ENCODE data around the gene SFXN3. TPM values are rescaled to one million over a fixed set of nuclear protein-coding genes. Genes with fewer than 3 reads are reported as not detected.

The SFXN3 gene
- 7.4 TPM for polyA plus RNA-seq

- H3K27ac Mint-ChIP-seq, result peak within 1 kb of the TSS; percentile 69 to 96 (median 92)
- peak within 1 kb of the TSS; percentile 95 to 98 (median 96) for H3K4me3 Mint-ChIP-seq
- peaks cover 1% of the 10 kb centered on the region for H3K36me3 Mint-ChIP-seq
Measured at GRCh38 chr10:101031128-101031795, at the start of gene SFXN3, which contains the start of gene PDZD7. SFXN3 (plus strand) TSS chr10:101031234; CDS start chr10:101034695, 3,461 bp downstream. PDZD7 (minus strand) TSS chr10:101031129; CDS start chr10:101030219, 910 bp downstream.

GRCh38 chr10:100982916-100983830 lies 47.9 kb upstream of the SFXN3 start:
- peak overlapping the region in 1 of 4 donors; percentile 56 for H3K4me3 Mint-ChIP-seq
- no peak overlapping the region for H3K27ac Mint-ChIP-seq
- peaks cover 12 to 20% (median 13%) of the 10 kb centered on the region in 3 donors for H3K4me1 Mint-ChIP-seq
- H3K27me3 Mint-ChIP-seq, result no peaks in the 10 kb centered on the region
- no peaks in the 10 kb centered on the region for H3K9me3 Mint-ChIP-seq
- peaks cover 2% of the 10 kb centered on the region for H3K36me3 Mint-ChIP-seq

More at GRCh38 chr10:101031128-101031795, at the start of gene SFXN3, which contains the start of gene PDZD7:
- peaks cover 5 to 9% (median 8%) of the 10 kb centered on the region in 3 donors for H3K4me1 Mint-ChIP-seq
- peaks cover 19% of the 10 kb centered on the region for H3K27me3 Mint-ChIP-seq
- H3K9me3 Mint-ChIP-seq, result no peaks in the 10 kb centered on the region

- H3K9me3 Mint-ChIP-seq, result no peaks in the 10 kb centered on the region
- H3K4me3 Mint-ChIP-seq, result peak overlapping the region in 2 of 4 donors; percentile 56 to 70
- H3K27me3 Mint-ChIP-seq, result no peaks in the 10 kb centered on the region
- H3K4me1 Mint-ChIP-seq, result peaks cover 12 to 20% (median 13%) of the 10 kb centered on the region in 3 donors
- peaks cover 2% of the 10 kb centered on the region for H3K36me3 Mint-ChIP-seq
- H3K27ac Mint-ChIP-seq, result peak overlapping the region in 1 of 3 donors; percentile 57
Measured at GRCh38 chr10:100983868-100984671, 47.0 kb upstream of the SFXN3 start.

DNA sequence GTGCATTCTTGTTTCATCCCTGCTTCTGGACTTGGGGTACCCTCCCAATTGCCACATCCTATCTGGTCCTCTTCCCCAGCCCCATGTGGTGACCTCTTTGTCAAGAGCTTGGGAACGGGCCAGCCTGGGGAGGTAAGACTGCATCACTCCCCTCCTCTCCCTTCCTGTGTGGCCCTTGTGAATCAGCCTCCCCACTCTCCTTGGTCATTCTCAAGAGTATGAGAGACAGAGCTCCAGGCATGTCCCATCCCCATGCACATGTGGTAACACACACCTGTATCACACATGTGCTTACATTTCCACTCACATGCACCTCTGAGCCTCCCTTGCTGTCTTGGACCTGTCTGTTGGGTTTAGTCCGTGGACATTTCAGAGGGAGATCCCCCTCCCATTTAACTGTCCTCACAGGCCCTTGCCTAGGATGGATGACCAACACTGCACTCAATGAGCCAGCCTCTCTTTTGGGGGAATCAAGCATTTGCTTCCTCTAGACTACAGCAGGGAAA lies 46.3 kb upstream of the SFXN3 start:
- peak overlapping the region in 1 of 3 donors; percentile 57 for H3K27ac Mint-ChIP-seq
- H3K9me3 Mint-ChIP-seq, result no peaks in the 10 kb centered on the region
- H3K36me3 Mint-ChIP-seq, result peaks cover 2% of the 10 kb centered on the region
- no peaks in the 10 kb centered on the region for H3K27me3 Mint-ChIP-seq
- H3K4me1 Mint-ChIP-seq, result peaks cover 12 to 25% (median 13%) of the 10 kb centered on the region in 3 donors
- peak overlapping the region in 1 of 4 donors; percentile 2 for H3K4me3 Mint-ChIP-seq

DNA sequence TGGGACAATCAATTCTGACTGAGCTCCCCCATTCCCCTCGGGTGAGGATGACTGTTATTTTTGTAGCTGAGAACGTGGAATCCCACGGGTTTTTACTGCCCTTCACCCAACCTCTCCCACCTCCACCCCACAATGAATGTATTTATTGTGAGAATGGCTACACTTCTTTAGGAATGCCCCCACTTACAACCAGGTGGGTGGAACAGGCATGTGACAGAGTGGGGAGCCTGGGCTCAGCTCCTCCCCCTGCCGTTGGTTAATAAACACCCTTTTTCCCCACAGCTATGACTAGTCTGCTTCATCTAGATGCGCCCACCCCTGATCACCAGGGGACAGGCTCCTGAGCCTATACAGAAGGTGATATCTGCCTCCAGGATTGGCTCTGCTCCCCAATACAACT lies 45.7 kb upstream of the SFXN3 start:
- Mint-ChIP-seq H3K27me3 (no peaks in the 10 kb centered on the region), H3K4me1 (peaks cover 13 to 26% (median 13%) of the 10 kb centered on the region in 3 donors), H3K36me3 (peaks cover 2% of the 10 kb centered on the region), H3K27ac (no peak overlapping the region), H3K9me3 (no peaks in the 10 kb centered on the region), H3K4me3 (peak overlapping the region; percentile 2 to 95 (median 19))

DNA sequence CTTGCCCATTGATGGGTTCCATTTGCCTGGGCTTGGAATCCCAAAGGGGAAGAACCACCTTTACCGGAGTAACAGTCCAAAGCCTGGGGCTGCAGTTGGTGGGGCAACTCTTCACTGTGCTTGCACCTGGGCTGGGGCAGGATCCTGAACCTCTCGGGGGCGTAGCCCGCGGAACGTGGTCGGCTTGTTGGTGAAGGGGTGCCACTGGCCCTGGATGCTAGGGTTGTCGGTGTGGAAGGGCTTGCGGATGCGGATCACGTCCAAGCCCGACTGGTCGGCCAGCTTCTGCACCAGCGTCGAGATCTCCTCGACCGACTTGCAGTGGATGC lies 44.4 kb upstream of the SFXN3 start:
- Mint-ChIP-seq H3K9me3 (no peaks in the 10 kb centered on the region), H3K36me3 (peaks cover 5% of the 10 kb centered on the region), H3K27me3 (no peaks in the 10 kb centered on the region), H3K27ac (peak overlapping the region in 1 of 3 donors; percentile 71), H3K4me1 (peaks cover 13 to 30% (median 17%) of the 10 kb centered on the region in 3 donors), H3K4me3 (peak overlapping the region; percentile 95 to 96 (median 95))

- Mint-ChIP-seq H3K27ac (peak within 1 kb of the TSS; percentile 16 to 93 (median 85)), H3K4me3 (peak within 1 kb of the TSS; percentile 95 to 96 (median 95)), H3K36me3 (peaks cover 5% of the 10 kb centered on the region), H3K4me1 (peaks cover 11 to 30% (median 17%) of the 10 kb centered on the region in 3 donors), H3K9me3 (no peaks in the 10 kb centered on the region), H3K27me3 (no peaks in the 10 kb centered on the region)
Measured at GRCh38 chr10:100986952-100987684, 43.9 kb upstream of the SFXN3 start, which contains the start of the genes MRPL43 and TWNK. MRPL43 (minus strand) TSS chr10:100987497; CDS start chr10:100987443, 54 bp downstream. TWNK (plus strand) TSS chr10:100987543; CDS start chr10:100988211, 668 bp downstream.

GRCh38 chr10:100987685-100988049 lies 43.4 kb upstream of the SFXN3 start:
- Mint-ChIP-seq H3K4me1 (peaks cover 11 to 30% (median 17%) of the 10 kb centered on the region in 3 donors), H3K36me3 (peaks cover 5% of the 10 kb centered on the region), H3K4me3 (peak overlapping the region; percentile 95 to 96 (median 95)), H3K9me3 (no peaks in the 10 kb centered on the region), H3K27ac (peak overlapping the region; percentile 16 to 93 (median 85)), H3K27me3 (no peaks in the 10 kb centered on the region)

GRCh38 chr10:100988166-100988565 lies 42.9 kb upstream of the SFXN3 start:
- no peaks in the 10 kb centered on the region for H3K27me3 Mint-ChIP-seq
- peaks cover 11 to 30% (median 17%) of the 10 kb centered on the region in 3 donors for H3K4me1 Mint-ChIP-seq
- H3K36me3 Mint-ChIP-seq, result peaks cover 5% of the 10 kb centered on the region
- peak overlapping the region in 2 of 3 donors; percentile 16 to 93 for H3K27ac Mint-ChIP-seq
- H3K9me3 Mint-ChIP-seq, result no peaks in the 10 kb centered on the region
- H3K4me3 Mint-ChIP-seq, result peak overlapping the region; percentile 95 to 96 (median 95)

GRCh38 chr10:100989088-100989487 lies 41.9 kb upstream of the SFXN3 start:
- H3K4me1 Mint-ChIP-seq, result peaks cover 11 to 30% (median 17%) of the 10 kb centered on the region in 3 donors

DNA sequence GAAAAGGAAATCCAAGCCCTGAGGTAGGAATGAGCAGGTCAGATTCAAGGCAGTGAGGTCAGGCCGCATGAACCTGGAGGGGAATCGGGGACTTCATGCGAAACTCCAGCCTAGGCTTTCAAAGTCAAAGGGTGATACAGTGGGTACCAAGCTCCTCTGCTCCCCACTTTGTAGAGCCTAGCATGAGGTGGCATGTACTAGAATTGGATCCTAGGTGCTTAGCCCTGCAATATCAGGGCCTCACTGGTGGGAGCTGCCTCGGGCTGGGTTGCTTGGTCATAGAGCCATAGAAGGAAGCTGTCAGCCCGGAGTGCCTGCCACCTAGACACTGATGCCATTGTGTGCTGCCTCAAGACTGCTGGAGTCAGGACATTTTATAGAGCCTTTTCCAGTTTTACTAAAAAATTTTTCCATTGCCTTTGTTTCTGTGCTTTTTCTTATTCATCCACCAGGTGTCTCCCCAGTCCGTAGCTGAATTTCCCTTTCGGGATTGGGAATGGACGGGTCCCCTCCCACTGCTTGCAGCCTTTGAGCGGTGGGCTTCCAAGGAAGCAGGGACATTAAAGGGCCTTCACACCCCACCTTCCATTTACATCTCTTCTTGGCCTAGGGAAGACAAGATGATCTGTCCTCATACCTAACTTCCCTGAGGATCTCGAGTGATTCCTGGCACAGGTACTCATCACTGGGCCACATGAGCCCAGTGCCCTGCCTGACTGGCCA lies 36.9 kb upstream of the SFXN3 start:
- Mint-ChIP-seq H3K27me3 (no peaks in the 10 kb centered on the region), H3K4me1 (peaks cover 12 to 22% (median 13%) of the 10 kb centered on the region in 3 donors), H3K36me3 (peaks cover 4% of the 10 kb centered on the region), H3K9me3 (no peaks in the 10 kb centered on the region), H3K4me3 (peak overlapping the region in 2 of 4 donors; percentile 39 to 72), H3K27ac (peak overlapping the region in 1 of 3 donors; percentile 16)

More at GRCh38 chr10:100989088-100989487, 41.9 kb upstream of the SFXN3 start:
- Mint-ChIP-seq H3K27me3 (no peaks in the 10 kb centered on the region), H3K27ac (no peak overlapping the region), H3K4me3 (peak overlapping the region in 1 of 4 donors; percentile 67), H3K36me3 (peaks cover 5% of the 10 kb centered on the region), H3K9me3 (no peaks in the 10 kb centered on the region)

DNA sequence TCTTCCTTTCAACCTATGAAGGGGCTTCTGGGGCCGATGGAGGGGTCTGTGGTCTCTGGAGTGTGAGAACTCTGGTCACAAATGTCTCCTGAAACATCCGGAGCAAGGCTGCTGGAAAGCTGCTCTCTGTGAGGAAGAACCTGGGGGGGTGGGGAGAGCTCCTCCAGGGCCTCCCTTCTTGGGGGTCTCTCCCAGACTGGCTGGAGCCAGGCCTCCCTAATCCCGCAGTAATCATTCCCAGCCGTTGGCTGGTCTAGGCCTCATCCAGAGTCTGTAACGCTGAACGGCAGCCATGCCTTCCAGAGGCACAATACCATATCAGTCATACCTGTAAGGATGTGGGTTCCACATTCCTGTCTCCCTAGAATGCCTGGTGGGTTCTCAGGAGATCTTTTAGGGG lies 35.9 kb upstream of the SFXN3 start:
- no peaks in the 10 kb centered on the region for H3K9me3 Mint-ChIP-seq
- no peaks in the 10 kb centered on the region for H3K27me3 Mint-ChIP-seq
- peaks cover 4% of the 10 kb centered on the region for H3K36me3 Mint-ChIP-seq
- H3K4me3 Mint-ChIP-seq, result peak overlapping the region; percentile 17 to 79 (median 68)
- H3K27ac Mint-ChIP-seq, result no peak overlapping the region
- peaks cover 13 to 17% (median 13%) of the 10 kb centered on the region in 3 donors for H3K4me1 Mint-ChIP-seq

Measured in IgD-negative memory B cell (primary cell).